HG02763 (cell line): ENCODE measurements around the gene CAPN12.
"Not testable (repeated sequence)": the region's sequence is repeated elsewhere in the genome, so short reads cannot be mapped to it uniquely, and the experiment has no call there.

Experiments used
- ATAC-seq: cut with Tn5 transposase; IDR thresholded peaks from one replicate; pipeline ENCODE4 v1.9.1; 2021; ENCODE audit warnings: mild to moderate bottlenecking, moderate library complexity; ENCODE audit not compliant: unreplicated experiment

CAPN12 gene, protein sequence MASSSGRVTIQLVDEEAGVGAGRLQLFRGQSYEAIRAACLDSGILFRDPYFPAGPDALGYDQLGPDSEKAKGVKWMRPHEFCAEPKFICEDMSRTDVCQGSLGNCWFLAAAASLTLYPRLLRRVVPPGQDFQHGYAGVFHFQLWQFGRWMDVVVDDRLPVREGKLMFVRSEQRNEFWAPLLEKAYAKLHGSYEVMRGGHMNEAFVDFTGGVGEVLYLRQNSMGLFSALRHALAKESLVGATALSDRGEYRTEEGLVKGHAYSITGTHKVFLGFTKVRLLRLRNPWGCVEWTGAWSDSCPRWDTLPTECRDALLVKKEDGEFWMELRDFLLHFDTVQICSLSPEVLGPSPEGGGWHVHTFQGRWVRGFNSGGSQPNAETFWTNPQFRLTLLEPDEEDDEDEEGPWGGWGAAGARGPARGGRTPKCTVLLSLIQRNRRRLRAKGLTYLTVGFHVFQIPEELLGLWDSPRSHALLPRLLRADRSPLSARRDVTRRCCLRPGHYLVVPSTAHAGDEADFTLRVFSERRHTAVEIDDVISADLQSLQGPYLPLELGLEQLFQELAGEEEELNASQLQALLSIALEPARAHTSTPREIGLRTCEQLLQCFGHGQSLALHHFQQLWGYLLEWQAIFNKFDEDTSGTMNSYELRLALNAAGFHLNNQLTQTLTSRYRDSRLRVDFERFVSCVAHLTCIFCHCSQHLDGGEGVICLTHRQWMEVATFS

DNA sequence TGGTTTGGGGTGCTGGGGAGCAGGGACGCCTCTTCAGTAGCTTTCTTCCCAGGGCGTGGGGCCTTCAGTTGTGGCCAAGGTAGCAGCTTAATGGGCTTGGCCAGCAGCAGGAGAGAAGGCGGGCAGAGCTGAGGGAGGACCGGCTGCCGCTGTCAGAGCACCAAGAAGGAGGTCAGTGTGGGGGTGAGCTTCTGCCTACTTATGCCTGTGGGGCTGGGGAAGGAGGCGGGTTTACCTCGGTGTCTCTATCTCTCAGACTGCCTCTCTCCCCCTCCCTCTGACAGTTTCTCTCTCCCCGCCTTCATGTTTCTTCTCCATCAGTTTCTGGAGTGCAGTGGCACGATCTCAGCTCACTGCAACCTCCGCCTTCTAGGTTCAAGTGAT lies at the start of gene CAPN12:
TSS of gene CAPN12 (minus strand) at position 177 of the 384 bp plus-strand sequence. CDS start 309 bp downstream, outside the sequence.
- ATAC-seq = no peak

DNA sequence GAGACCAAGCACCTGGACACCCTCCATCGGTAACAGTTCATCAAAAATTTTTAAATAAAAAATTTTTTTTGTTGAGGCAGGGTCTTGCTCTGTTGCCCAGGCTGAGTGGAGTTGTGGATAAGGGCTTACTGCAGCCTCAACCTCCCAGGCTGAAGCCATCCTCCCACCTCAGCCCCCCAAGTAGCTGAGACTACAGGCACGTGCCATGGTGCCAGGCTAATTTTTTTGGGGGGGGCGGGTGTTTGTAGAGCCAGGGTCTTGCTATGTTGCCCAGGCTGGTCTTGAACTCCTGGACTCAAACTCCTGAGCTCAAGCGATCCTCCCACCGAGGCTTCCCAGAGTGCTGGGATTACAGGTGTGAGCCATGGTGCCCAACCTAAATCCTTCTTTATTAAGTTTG lies 49.4 kb upstream of the CAPN12 start:
- ATAC-seq = no peak

DNA sequence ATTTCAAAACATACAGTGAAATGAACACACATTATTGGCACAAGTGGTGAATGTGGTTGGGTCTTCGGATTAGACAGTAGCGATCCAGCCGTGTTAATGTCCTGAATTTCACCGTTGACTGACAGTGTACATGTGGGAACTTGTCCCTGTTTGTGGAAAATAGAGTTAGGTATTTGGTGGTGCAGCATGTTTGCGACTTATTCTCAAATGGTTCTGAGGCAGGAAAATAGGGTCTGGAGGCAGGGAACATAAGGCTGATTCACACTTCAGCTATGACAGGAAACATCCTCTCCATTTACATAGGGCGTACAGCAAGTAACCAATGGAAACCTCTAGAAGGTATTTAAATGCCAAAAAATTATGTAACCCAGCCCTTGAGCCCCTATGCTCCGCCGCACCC lies 48.9 kb upstream of the CAPN12 start:
- ATAC-seq = no peak

DNA sequence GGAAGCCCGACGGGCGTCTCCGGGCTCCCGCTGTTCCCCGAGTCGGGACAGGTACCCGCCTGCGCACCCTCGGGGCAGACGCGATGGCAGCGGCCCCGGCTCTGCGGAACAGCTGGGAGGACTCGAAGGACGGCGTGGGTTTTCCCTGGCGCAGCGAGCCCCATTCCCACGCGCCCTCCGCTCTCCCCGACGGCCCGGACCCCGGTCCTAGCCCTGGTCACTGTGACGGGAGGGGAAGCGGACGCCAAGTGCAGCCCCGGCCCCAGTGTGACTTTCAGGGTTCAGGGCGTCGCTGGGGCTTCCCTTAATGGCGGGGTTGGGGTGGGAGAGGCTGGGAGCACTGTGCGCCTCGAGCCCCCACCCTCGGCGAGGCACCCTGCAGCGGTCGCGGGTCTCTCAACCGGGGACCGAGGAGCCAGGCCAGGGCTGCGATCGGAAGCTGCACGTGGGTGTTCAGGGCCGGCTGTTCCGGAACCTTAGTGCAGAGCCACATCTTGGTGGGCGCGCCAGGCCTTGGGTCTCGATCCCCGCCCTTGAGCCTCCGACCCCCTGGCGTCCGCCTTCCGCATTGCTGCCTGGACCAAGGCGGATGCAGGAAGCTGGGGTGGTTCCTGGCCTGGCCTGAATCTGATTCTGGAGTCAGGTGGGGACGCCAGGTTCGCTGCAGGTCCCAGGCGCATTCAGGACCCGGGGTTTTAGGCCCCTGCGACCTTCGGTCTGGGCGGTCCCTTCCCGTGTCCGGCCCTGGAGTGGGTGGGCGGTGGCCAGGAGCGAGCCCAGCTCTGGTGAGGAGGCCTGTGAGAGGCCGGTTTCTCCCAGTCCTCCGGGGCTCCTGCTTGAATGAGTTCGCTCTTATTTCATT lies 48.2 kb upstream of the CAPN12 start:
- ATAC-seq = no peak

DNA sequence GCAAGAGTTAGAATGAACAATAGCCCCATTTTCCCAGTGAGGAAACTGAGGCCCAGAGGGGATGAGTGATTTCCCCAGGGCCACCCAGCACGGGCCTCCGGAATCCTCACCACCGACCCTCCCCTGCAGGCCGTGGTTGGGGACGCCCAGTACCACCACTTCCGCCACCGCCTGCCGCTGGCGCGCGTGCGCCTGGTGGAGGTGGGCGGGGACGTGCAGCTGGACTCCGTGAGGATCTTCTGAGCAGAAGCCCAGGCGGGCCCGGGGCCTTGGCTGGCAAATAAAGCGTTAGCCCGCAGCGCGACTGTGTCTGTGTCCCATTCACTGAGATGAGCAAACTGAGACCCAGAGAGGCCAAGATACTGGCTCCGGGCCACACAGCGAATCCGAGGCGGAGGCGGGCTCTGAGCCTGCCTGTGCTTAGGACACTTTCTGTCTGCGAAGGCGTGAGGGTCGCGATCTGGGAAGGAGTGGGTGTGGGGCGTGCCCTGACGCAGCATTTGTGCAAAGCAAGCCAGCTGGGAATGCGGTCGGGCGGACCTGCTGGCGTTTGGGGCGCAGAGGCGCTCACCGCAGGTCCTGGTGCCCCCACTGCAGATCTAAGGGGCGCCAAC lies 47.3 kb upstream of the CAPN12 start:
- peak; percentile 52 for ATAC-seq

DNA sequence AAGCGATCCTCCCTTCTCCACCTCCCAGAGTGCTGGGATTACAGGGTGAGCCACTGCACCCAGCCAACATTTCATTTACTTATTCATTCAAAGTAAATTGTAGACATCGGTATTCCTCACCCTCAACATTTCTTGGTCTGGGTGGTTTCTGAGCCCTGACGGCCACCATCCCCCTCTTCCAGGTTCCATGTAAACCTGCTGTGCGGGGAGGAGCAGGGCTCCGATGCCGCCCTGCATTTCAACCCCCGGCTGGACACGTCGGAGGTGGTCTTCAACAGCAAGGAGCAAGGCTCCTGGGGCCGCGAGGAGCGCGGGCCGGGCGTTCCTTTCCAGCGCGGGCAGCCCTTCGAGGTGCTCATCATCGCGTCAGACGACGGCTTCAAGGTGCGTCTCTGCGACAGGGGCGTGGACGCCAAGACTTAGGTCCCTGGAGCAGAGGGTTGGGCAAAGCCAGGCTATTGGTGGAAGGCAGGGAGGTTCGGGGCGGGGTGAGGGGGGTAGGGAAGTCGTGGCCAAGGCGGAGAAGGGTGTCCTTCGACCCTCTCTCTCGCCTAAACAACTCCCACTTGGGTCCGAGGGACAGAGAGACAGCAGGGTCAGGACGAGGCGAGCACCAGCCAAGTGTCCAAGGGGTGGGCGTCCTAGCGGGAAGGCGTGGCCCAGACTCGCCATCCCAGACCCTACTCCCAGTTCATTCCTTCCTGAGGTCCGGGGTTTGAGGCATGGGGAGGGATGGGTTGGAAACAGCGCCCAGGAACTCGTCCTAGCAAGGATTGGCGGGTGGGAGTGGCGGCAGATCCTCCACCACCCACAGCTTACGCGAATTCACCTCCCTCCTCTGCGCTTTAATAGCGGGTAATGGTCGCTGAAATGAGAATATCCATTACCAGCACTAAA lies 46.5 kb upstream of the CAPN12 start:
- ATAC-seq = not testable (repeated sequence)

DNA sequence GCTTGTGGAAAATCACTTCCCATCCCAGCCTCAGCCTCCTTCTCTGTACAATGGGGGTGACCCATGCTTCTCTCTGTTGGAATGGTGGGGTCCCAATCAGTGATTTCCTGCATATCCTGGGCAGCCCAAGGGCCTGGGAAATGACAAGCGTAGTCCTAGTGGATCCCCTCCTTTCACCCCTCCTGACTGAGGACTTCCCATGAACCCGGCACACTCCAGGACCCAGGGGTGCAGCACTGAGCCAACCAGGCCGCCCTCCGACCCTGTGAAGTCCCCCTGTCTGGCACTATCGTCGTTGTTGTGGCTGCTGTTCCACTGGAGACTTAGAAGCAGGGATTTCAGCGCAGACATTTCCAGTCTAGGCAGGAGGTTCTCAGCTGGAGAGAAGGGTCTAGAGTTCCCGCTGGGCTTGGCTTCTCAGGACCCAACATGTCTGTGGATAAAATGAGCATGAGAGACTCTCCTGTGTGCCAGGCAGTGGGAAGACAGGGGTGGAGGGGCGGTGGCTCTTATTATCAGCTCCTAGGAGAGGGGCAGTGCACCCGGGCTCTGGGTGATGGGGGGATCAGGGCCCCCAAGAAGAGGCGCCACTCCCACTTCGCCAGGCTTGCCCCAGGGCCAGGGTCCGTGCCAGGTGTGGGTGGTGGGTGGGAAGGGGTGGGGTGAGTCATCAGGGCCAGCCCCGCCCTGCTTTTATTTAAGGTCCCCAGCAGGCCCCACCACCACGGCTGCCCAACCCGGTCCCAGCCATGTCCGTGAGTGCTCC lies 44.4 kb upstream of the CAPN12 start, which contains the start of gene LGALS7B:
TSS of gene LGALS7B (plus strand) at position 723 of the 766 bp plus-strand sequence. CDS start at position 750, 27 bp downstream.
- no peak for ATAC-seq

DNA sequence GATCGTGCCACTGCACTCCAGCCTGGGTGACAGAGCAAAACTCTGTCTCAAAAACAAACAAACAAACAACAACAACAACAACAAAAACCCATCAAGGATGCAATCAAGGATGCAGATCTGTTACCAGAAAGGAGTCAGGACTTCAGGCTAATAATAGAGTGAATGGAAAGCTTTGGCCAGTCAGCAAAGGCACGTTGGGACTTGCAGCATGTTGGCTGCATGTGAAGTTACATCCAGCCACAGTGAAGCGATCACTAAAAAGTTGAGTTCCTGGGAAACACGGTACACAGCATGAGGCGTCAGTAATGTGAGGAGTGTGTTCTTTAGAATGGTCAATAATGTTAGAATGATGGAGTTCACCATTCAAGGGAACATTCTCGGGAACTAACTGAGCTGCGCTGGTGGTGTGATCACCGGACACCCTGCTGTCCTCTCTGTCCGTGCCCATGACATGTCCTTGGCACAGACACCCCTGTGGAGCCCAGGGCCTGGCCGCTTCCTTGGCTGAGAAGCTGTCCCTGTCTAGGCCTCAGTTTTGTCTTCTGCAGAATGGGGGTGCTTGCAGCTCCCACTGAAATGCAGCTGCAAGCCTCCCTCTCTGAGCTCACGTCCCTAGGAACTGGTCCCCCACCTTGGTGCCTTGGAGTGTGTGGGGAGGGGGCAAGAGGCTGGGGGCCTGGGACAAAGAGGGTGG lies 42.4 kb upstream of the CAPN12 start:
- no peak for ATAC-seq

DNA sequence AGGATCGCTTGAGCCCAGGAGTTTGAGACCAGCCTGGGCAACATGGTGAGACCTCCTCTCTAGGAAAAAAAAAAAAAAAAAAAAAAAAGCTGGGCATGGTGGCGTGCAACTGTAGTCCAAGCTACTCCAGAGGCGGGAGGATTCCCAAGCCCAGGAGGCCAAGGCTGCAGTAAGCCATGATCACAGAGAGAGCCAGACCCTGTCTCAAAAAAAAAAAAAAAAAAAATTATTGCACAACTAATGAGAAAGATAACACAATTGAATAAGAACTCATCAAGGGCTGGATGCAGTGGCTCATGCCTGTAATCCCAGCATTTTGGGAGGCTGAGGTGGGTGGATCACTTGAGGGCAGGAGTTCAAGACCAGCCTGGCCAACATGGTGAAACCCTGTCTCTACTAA lies 41.8 kb upstream of the CAPN12 start:
- ATAC-seq = not testable (repeated sequence)

DNA sequence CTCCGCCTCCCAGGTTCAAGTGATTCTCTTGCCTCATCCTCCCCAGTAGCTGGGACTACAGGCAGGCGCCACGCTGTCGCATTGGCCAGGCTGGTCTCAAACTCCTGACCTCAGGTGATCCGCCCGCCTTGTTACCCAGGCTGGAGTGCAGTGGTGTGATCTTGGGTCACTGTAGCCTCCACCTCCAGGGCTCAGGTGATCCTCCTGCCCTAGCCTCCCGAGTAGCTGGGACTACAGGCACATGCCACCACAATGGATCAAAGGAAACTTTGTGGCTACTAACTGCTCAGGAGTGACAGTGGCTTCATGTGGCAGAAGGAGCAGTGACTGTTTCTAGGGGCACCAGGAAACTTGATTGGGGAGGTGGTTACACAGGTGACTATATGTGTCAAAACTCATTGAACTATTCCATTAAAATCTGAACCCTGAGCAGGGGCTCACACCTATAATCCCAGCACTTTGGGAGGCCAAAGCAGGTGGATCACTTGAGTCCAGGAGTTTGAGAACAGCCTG lies 41.0 kb upstream of the CAPN12 start:
- ATAC-seq = no peak

DNA sequence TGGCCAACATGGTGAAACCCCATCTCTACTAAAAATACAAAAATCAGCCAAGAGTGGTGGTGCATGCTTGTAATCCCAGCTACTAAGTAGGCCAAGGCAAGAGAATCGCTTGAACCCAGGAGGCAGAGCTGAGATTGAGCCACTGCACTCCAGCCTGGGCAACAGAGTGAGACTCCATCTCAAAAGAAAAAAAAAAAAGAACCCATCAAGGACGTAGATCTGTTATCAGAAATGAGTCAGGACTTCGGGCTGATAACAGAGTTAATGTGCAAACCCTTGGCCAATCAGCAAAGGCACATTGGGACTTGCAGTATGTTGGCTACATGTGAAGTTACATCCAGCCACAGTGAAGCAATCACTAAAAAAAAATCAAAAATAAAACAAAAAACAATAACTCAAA lies 40.0 kb upstream of the CAPN12 start:
- no peak for ATAC-seq

DNA sequence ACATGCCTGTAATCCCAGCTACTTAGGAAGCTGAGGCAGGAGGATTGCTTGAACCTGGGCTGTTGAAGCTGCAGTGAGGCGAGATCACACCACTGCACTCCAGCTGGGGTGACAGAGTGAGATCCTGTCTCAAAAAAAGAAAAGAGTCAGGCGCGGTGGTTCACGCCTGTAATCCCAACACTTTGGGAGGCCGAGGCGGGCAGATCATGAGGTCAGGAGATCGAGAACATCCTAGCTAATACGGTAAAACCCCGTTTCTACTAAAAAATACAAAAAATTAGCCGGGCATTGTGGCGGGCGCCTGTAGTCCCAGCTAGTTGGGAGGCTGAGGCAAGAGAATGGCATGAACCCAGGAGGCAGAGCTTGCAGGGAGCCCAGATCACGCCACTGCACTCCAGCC lies 37.9 kb upstream of the CAPN12 start:
- not testable (repeated sequence) for ATAC-seq

DNA sequence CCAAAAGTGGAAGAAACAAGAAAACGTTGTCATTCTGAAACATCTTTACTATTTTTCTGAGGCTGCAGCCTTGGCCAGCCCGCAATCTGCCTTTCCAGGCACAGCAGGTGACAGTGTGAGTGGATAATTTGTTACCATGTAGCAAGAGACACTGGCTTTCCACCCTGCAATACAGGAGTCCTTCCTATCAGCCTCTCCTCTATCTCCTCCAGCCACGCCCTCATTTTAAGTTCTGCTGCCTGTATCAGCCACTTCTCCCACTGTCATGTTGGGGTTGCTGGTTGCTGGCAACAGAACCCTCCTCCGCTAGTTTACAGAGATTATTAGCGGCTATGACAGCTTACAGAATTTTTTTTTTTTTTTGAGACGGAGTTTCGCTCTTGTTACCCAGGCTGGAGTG lies 36.8 kb upstream of the CAPN12 start:
- ATAC-seq = no peak

DNA sequence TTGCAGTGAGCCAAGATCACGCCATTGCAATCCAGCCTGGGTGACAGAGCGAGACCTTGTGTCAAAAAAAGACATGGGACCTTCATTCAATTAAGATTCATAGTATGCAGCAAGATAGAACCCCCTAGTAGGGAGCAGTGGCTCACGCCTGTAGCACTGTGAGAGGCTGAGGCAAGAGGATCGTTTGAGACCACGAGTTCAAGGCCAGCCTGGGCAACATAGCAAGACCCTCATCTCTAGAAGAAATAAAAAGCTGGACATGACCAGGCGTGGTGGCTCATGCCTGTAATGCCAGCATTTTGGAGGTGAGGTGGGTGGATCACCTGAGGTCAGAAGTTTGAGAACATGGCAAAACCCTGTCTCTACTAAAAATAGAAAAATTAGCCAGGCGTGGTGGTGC lies 36.2 kb upstream of the CAPN12 start:
- no peak for ATAC-seq

DNA sequence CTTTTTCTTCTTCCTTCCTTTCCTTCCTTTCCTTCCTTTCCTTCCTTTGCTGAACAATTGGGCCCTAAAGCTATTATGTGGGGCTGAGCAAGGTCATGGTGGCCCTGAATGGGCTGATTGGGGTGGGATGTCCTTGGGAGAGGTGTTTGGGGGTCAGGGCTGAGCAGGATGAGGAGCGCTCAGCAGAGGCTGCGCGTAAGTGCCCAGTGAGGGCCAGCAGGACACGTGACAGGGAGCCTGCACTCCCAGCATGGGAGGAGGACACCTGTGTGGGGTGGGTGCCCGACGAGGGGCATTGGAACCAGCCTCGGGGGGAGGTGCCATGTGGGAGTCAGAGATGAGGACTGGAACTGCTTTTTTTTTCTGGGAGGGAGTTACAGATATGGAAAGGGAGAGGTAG lies 34.5 kb upstream of the CAPN12 start:
- ATAC-seq = no peak

DNA sequence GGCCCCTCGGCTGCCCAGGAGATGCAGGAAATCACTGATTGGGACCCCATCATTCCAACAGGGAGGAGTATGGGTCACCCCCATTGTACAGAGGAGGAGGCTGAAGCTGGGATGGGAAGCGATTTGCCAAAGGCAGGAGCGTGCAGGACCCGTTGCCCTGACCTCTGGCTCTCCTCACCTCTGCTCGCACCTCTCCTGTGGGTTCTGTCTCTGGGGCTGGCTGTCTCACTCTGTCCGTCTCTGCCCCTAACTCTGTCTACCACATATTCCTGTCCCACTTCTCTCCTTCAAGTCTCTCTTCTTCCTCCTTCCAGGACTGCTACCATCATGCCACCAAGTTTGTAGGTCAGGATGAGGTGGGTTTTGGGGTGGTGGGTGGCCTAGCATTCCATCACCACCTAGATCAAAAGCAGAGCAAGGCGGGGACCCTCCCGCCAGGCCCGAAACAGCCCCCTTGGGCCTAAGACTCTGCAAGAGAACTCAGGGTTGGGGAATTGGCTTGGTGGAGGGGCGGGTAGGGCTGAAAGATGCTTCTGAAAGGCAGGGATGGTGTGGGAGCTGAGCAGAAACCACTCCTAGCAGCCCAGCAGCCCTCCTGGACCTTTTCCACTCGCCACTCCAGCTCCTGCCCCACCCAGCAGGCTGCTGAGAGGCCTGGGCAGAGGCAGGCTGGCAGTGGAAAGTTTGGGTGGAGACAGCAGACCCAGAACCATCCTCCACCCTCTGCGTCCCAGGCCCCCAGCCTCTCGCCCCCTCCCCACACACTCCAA lies 30.1 kb upstream of the CAPN12 start:
- ATAC-seq = no peak

DNA sequence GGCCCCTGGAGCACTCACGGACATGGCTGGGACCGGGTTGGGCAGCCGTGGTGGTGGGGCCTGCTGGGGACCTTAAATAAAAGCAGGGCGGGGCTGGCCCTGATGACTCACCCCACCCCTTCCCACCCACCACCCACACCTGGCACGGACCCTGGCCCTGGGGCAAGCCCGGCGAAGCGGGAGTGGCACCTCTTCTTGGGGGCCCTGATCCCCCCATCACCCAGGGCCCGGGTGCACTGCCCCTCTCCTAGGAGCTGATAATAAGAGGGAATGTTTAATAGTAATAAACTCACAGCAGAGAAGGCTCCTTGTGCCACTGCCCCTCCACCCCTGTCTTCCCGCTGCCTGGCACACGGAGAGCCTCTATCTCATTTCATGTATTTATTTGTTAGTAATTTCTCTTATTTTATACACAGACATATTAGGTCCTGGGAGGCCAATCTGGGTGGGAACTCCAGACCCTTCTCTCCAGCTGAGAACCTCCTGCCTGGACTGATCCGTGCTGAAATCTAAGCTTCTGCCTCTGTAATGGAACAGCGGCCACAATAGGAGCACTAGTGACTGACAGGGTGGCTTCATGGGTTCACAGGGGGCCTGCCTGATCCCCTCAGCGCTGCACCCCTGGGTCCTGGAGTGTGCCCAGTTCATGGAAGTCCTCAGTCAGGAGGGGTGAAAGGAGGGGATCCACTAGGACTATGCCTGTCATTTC lies 29.3 kb upstream of the CAPN12 start, which contains the start of gene LGALS7:
TSS of gene LGALS7 (minus strand) at position 49 of the 709 bp plus-strand sequence. CDS start at position 24, 25 bp downstream.
- ATAC-seq = no peak
